Stimulated activated CD8-positive, alpha-beta memory T cell treated with anti-CD3 and anti-CD28 coated beads, Interleukin-7, amount 100 ng/mL, for 48 hours (primary cell): ENCODE data around the gene FN3KRP.

Source experiments
- DNase-seq, 2 donors: peaks; one replicate each; pipeline ENCODE4 v3.0.0-alpha.2; 2020; ENCODE audit warnings: low read depth in 1 of 2; ENCODE audit errors: extremely low read depth in 1 of 2

The FN3KRP gene, protein sequence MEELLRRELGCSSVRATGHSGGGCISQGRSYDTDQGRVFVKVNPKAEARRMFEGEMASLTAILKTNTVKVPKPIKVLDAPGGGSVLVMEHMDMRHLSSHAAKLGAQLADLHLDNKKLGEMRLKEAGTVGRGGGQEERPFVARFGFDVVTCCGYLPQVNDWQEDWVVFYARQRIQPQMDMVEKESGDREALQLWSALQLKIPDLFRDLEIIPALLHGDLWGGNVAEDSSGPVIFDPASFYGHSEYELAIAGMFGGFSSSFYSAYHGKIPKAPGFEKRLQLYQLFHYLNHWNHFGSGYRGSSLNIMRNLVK

DNA sequence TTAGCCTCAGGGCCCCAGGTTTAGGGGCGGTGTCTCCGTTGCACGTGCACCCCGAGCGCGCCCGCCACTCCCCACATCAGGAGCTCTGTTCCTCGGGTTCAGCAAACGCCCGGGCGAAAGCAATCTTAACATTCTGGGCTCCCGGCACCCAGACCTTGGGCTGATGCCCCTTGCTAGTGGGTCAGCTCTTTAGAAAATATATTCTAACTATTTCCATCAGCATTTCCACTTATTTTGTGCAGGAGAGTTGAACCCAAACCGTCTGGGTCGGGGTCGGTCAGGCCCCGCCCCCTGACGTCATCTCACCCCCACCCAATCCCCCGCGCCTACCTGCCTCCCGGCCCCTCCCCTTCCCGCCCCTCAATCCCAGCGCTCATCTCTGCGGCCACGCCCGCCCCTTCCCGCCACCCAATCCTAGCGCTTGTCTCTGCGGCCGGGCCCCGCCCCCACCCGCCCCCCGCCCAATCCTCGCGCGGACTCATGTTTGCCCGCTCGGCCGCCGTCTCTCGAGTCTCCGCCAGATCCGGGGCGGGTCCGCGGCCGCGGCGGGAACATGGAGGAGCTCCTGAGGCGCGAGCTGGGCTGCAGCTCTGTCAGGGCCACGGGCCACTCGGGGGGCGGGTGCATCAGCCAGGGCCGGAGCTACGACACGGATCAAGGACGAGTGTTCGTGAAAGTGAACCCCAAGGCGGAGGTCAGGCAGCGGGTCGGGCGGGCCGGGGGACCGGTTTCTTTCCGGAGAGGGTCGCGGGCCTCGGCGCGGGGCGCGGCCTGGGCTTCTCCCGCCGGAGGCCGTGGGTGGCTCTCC is at the start of gene FN3KRP:
FN3KRP (plus strand) TSS at position 504 of the 808 bp plus-strand sequence; CDS start at position 554, 50 bp downstream.
- peak; percentile 72 to 93 for DNase-seq

GRCh38 chr17:82666931-82667667 is 49.4 kb upstream of the FN3KRP start:
- no peak for DNase-seq

GRCh38 chr17:82667668-82668000 is 48.9 kb upstream of the FN3KRP start:
- DNase-seq = no peak

DNA sequence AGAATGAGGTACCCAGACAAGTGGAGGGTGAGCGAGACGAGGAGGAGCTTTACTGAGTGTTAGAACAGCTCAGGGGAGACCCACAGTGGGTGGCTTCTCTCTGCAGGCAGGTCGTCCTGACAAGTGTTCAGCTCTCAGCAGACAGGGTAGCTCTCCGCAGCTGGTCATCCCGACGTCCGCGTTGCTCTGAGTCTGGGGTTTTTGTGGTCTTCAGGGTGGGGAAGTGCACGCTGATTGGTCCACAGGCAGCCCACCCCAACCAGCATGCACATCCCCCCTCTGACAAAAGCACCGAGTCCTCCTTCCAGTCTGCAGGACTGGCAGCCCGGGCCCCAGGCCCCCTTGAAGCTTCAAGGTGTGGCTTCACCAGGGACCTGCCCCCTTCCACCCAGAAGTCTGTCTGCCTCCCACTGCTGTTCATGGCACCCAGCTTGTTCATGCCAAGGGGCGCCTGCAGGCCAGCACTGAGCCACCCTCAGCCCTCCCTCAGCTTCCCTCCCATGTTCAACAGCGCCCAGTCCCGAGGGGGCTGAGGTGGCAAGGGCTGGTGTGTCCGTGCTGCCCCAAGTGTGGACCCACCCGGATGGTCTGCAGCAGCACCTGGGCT is 48.4 kb upstream of the FN3KRP start:
- no peak for DNase-seq

DNA sequence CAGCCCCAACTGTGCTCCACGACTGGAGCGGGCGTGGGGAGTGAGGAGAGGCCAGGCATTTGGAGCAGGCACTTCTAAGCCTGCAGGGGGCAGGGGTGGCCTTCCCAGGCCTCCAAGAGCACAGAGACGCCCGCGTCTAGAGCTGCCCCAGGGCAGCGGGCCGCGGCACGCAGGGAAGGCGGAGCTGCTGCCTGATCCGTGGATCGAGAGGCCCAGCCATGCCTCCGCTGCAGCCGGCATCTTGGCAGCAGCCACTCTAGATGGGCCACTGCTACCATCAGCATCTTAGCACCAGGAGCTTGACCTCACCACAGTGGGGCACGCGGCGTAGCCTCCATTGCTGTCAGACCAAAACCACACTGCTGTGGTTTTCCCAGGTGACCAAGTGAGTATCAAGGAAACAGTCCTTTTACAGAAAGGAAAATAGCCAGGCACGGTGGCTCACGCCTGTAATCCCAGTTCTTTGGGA is 47.8 kb upstream of the FN3KRP start:
- DNase-seq = peak; percentile 24 to 25

DNA sequence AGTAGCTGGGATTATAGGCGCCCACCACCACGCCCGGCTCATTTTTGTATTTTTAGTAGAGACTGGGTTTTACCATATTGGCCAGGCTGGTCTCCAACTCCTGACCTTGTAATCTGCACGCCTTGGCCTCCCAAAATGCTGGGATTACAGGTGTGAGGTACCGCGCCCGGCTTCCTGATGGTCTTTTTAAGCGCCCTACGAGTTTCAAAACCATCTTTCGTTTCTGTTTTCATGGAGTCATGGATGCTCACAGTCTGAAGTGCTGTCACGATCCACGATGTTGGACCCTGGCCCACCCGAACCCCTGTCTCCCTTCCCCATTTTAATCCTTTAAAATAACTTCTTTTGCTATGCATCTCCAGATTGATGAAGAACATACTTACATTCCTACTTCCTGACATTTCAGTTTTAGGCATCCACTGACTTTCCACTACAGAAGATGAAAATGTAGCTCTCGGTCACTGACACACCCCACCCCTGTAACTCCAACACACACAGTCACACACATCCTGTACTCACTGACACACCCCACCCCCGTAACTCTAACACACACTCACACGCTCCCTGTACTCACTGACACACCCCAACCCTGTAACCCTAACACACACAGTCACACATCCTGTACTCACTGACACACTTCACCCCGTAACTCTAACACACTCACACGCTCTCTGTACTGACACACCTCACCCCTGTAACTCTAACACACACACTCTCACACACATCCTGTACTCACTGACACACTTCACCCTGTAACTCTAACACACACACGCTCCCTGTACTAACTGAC is 45.6 kb upstream of the FN3KRP start:
- no peak for DNase-seq

DNA sequence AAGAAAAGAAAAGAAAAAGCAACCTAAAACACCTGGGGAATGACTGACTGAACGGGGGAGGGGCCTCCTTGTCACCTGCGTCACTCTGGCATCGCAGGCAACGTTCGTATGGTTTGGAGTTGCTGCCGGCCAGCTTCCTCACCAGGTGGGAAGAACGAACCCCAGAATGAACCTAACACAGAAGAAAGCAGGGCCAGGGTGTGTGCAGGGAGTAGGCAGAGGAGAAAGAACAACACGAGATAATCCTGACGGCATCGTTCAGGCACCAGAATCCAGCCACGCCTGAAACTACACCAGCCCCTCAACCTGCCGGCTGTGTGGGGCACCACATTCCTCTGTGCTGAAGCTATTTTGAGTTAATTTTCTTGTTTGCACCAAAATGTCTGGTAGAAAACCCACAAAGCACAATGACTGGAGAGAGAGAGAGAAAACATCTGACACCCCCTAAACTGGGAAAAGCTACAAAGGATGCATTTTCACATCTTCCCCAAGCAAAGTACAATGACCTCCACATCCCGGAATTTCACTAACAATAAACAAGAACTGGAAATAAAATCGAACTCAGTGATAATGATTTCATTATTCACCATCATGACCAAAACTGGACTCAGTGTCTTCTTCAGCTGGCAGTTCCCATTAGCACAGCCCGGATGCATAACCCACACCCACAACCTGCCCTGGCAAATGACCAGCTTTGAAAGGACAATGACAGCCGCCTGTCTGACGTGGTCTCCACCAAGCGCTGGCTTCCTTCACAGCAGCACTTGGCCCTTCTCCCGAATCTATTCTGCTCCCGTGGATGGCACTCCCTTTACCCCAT is 41.6 kb upstream of the FN3KRP start:
- DNase-seq = no peak

DNA sequence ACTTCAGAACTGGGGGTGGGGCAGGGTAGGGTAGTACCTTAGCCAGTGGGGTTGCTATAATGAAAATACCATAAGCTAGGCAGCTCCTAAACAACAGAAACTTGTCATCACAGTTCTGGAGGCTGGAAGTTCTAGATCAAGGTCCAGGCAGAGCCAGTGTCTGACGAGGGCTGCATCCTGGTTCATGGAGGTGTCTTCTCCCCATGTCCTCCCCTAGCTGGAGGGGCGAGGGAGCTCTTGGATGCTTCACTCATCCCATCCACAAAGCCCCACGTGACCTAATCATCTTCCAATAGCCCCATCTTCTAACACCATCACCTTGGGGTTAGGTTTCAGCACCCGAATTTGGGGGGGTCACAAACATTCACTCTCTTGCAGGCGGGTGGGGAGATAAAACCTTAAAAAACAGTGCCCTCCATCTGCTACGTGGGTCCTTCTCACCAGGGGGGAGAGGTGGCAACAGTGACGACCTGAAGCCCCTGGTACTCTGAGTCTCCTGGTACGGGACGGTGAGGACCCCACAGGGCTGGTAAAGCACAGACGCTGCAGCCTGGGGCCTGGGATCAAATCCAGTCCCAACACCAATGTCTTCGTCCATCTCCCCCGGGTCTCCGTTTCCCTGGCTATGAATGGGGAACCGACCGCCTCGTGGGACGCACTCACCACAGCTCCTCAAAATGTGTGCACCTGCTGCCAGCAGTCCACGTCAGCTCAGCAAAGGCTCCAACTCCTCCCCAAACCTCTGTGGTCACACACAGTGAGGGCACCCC is 40.8 kb upstream of the FN3KRP start:
- no peak for DNase-seq

- DNase-seq = no peak
These were observed 39.1 kb upstream of the FN3KRP start for GRCh38 chr17:82677353-82677925.

DNA sequence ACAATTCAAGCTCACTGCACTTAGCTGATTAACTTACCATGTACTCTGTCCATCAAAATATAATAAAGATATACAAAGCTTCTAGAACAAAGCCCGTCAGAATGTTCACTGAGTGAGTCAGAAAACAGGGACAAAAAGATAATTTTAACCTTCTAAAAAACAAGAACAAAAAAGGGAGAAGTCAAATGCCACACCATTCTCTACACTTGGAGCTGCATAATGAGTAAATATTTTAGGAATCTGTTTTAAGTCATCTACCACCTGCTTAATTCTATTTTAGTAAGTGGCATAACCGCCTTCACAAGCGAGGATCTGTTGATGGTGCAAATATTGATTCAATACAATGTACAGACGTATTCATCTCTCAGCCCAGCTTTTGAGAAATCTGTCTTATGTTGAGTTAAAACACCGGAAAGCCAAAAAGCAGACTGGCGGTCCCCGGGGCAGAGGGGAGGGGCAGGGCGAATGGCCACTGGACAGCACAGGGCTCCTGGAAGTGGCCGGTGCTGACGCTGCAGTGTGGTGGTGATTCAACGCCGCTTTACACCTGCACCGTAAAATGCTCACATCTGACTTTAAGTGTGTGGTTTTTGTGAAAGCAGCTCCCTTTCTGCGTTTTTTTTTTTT is 38.1 kb upstream of the FN3KRP start:
- no peak for DNase-seq

GRCh38 chr17:82679586-82680465 is 36.7 kb upstream of the FN3KRP start:
- DNase-seq = no peak

GRCh38 chr17:82681547-82681946 is 35.0 kb upstream of the FN3KRP start:
- no peak for DNase-seq

GRCh38 chr17:82683534-82683933 is 33.0 kb upstream of the FN3KRP start:
- DNase-seq = no peak

DNA sequence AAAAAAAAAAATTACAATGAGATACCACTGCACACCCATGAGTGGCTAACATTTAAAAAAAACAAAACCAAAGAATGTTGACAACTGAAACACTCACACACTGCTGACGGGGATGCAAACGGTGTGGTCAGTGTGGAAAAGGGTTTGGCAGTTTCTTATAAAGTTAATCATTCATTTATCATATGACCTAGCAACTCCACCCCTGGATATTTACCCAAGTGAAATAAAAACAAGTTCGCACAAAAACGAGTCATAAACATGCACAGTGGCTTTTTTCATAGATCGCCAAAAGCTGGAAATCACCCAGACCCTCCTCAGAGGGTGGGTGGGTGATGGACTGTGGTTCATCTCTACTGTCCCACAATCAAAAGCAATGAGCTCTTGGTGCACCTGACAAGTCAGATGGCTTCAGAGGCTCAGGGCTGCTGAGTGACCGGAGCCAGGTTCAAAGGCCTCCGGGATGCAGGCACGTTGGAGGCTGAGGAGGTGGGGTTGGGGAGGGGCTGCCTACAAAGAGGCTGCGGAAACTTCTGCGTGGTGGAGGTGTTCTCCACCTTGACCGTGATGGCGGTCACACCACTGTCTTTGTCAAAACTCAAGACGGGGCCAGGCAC is 32.2 kb upstream of the FN3KRP start:
- no peak for DNase-seq

DNA sequence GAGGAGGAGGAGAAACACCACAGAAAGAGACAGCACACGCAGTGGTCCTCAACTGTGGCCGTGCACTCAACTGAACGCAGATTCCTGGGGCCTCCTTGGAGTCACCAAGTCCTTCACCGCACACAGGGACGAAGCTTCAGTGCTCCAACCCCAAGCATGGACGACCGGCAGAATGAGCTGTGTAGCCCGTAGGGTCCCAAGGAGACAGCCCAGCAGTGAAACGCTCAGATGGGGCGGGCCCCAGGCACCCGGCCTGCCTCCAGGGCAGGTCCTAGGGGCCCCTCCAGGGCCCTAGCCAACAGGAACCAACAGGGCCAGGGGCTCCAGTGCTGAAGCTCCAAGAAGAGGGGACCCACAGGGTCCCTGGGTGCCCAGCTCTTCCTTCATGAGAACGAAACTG is 31.2 kb upstream of the FN3KRP start:
- DNase-seq = no peak
